Colon (tissue), 2 donors: Measurements from ENCODE around the gene SMC3.
"Not testable (repeated sequence)": the region's sequence is repeated elsewhere in the genome, so short reads cannot be mapped to it uniquely, and the experiment has no call there.

Source experiments
- FAIRE-seq: peaks from 2 replicates; lab custom pipeline; 2012; peaks lifted over from hg19 to GRCh38; lab: Jason Lieb, UNC
- donor health status: control.
- donor health status: control.

Gene SMC3

DNA sequence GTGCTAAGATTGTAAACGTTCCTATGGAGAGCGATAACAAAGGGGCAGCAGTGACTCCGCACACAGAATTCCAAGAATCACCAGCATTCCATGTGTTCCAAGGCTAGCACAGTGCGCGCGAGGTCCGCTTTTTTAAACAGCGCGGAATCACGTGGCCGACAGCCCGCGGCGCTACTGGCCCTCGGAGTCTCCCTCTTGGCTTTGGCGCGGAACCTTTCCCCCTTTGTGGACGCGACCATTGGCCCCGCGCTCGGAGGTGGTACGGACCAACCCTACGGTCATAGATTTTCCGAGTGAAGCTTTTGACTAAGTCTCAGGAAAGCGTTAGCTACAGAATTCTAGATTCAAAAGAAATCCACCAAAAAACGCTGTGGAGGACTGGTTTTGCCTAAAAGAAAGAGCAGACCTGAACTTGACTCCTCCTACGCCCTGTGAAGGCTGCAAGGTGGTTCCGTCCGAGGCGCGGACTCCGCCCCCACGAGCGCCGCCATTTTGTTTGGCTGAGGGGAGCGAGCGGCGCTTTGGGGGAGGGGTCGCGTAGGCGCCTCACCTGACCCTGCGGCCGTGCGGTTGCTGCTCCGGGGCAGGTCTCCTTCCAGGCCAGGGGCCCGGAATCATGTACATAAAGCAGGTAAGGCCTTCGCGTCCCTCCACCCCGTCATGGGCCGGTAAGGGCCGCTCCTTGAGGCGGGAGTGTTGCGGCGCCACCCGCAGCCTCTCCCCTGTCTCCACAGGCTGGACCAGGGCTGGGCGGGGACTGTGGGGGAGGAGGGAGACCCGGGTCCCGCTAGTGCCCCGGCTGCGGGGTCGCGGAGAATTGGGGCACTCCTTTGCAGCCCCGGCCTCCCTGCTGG is at the start of gene SMC3:
SMC3 (plus strand) TSS at position 495 of the 854 bp plus-strand sequence; CDS start at position 617, 122 bp downstream.
- no peak for FAIRE-seq

DNA sequence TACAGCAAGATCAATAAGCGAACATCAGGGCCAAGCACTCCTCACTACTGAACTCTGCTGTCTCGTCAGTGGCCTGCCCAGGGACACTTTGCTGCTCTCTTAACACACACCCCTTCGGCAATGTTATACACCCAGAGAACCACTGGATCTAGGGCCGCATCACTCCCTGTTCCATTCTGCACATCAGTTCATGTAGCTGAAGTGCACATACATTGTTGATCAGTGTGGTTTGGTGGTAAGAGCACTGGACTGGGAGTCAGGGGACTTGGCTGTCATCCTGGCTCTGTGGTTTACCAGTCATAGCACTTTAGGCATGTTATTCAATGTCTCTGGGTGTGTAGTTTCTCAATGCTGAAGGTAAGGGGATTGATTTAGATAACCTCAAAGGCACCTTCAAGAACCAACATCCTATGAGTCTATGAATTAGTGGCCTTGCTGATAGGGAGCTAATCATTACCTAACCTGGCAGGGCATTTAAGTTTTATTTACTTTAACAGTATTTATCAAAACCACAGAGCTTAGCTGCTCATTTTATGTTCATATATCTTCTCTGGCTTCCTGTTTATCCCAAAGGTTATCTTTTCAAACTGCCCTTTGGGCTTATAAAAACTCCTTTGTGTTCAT is 45.0 kb upstream of the SMC3 start:
- no peak for FAIRE-seq

- no peak for FAIRE-seq
These were observed 43.8 kb upstream of the SMC3 start for GRCh38 chr10:110523736-110524135.

DNA sequence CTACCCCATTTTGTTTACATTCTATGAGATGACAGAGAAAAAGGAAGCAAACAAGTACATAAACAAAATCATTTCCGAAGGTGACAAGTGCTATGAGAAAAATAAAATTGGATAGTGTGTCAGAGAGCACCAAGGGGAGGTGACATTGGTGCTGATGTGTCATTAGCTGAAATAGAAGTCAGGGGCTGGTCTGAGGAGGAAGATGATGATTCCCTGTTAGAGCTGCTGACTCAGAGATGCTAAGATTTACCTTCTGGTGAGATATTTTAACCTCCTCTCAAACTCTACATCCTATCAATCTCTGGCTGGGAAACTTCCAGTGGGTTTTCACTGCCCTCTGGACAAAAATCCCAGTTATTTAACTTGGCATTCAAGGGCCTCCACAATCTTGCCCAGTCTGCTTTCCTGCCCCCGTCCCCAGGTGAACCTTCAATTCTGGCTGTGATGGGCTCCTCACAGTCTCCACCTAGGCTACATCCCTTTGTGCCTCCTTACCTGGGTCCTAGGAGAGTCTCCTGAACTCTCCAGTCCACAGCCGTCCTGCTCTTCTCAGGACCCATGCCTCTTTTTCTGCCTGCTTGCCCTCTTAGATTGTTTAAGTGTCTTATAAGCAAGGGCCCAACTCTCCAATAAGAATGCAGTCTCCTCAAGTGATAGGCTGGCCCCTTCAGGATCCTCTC is 43.2 kb upstream of the SMC3 start:
- no peak for FAIRE-seq

DNA sequence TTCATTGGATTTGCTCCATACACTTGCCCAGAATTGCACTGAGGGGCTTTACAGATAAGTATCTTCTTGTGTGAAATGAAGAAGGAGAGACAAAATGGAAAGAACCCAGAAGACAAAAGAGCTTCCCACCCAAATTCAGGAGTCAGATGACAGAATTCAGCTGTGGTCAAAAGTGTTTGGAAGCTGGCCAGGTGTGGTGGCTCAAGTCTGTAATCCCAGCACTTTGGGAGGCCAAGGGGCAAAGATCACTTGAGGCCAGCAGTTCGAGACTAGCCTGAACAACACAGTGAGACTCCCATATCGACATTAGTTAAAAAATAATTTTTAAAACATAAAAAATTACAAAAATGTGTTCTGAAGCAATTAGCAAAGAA is 42.6 kb upstream of the SMC3 start:
- FAIRE-seq, result no peak

GRCh38 chr10:110525349-110526260 is 41.9 kb upstream of the SMC3 start:
- no peak for FAIRE-seq

- no peak for FAIRE-seq
These were observed 39.7 kb upstream of the SMC3 start for GRCh38 chr10:110527731-110528171.

GRCh38 chr10:110528224-110528996 is 39.1 kb upstream of the SMC3 start:
- no peak for FAIRE-seq

DNA sequence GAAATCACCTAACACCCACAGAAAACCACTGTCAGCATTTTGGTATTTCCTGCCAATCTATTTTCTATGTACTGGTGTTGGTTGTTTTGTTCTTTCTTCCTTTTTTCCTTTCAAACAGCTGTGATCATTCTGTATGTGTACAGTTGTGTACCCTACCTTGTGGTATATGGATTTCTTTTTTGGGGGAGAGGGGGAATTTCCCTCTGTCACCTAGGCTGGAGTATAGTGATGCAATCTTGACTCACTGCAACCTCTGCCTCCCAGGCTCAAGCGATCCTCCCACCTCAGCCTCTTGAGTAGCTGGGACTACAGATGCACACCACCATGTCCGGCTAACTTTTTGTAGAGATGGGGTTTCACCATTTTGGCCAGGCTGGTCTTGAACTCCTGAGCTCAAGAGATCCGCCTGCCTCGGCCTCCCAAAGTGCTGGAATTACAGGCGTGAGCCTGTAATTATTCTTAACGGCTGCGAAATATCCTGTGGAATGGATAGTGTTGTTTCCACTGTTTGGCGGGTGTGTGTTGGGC is 38.4 kb upstream of the SMC3 start:
- FAIRE-seq, result not testable (repeated sequence)

- no peak for FAIRE-seq
These were observed 37.9 kb upstream of the SMC3 start for GRCh38 chr10:110529596-110530011.

GRCh38 chr10:110530131-110530831 is 37.2 kb upstream of the SMC3 start:
- no peak for FAIRE-seq

DNA sequence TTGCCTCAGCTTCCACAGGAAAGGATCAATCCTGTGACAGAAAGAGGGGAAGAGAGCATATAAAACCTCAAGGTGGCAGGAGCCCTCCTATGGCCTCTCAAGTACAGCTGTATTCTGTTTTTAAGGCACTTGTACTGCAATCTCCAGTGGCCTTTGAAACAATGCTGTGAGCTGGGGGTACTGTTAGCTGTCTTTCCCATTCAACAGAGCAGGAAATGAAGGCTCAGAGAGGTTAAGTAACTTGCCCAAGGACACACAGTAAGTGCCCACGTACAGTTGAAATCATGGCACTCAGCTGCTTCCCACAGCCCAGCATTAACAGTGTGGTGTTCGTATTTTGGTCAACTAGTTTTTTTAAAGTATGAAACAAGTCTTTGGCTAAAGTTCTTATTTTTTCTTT is 35.8 kb upstream of the SMC3 start:
- FAIRE-seq, result no peak

- FAIRE-seq, result not testable (repeated sequence)
These were observed 34.9 kb upstream of the SMC3 start for GRCh38 chr10:110532628-110533027.

- FAIRE-seq, result no peak
These were observed 34.3 kb upstream of the SMC3 start for GRCh38 chr10:110533149-110533548.

DNA sequence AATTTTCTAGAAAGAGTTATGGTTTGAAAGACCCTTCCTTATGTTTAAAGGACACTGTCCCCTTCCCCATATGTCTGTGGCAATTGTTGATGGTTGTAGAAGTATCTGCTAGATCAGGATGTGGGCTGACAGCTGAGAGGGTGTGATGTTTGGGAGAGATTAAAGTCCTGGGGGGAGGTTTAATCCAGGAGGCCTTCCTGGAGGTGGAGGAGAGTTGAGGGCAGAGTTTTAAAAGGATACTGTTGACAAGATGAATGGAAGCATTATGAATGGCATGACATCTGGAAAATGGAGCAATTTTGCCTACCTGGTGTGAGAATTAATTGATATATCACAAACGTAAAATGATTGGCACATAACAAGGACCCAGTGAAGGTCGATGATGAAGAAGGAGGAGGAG is 32.9 kb upstream of the SMC3 start:
- no peak for FAIRE-seq

GRCh38 chr10:110535958-110536891 is 31.3 kb upstream of the SMC3 start:
- no peak for FAIRE-seq

- no peak for FAIRE-seq
These were observed 28.4 kb upstream of the SMC3 start for GRCh38 chr10:110539091-110539490.

- no peak for FAIRE-seq
These were observed 27.5 kb upstream of the SMC3 start for GRCh38 chr10:110540031-110540430.

DNA sequence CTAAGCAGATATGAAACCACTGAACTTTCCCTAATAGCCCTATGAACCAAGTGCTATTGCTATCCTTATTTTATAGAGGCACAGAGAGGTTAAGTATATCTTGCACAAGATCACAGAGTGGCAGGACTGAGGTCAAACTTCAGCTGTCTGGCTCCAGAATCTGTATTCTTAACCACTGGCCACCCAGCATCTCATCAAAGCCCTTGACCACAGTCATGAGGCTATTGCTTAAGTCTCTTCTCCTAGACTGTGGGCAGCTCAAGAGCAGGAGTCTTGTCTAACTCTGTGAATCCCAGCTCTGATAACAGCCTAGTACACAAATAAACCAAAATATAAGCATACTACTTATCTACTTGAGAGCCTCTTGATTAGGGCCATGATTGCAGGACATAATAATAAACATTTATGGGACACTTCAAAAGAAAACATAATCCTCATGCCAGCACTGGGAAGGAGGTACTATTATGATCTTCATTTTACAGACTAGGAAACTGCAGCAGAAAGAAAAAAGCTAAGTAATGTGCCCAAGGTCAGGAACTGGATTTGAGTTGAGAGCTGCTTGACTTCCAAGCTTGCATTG is 22.4 kb upstream of the SMC3 start:
- no peak for FAIRE-seq
